ENCODE data around the gene BTK.

The BTK gene

GRCh38 chrX:101393530-101394305, 7.7 kb upstream of the BTK start:
- no peak for DNase-seq (ENCODE audit: low read depth in 2 of 2)

- DNase-seq (ENCODE audit: low read depth in 2 of 2), result no peak
Observed at GRCh38 chrX:101391831-101392230, 5.8 kb upstream of the BTK start.

GRCh38 chrX:101390664-101391525, 4.9 kb upstream of the BTK start, which contains the start of gene RPL36A:
RPL36A (plus strand) TSS chrX:101391011; CDS start chrX:101391044, 33 bp downstream.
- peak; percentile 68 to 77 for DNase-seq (ENCODE audit: low read depth in 2 of 2)

GRCh38 chrX:101388604-101389003, 2.6 kb upstream of the BTK start:
- DNase-seq (ENCODE audit: low read depth in 2 of 2), result no peak

GRCh38 chrX:101386542-101386885, 523 bp upstream of the BTK start:
- no peak for DNase-seq (ENCODE audit: low read depth in 2 of 2)

GRCh38 chrX:101385026-101385684, 836 bp downstream of the BTK start:
- no peak for DNase-seq (ENCODE audit: low read depth in 2 of 2)

GRCh38 chrX:101383679-101384205, 2.2 kb downstream of the BTK start:
- DNase-seq (ENCODE audit: low read depth in 2 of 2), result no peak

GRCh38 chrX:101377547-101377946, 8.4 kb downstream of the BTK start:
- DNase-seq (ENCODE audit: low read depth in 2 of 2), result no peak

GRCh38 chrX:101370888-101371504, 15.0 kb downstream of the BTK start:
- no peak for DNase-seq (ENCODE audit: low read depth in 2 of 2)

GRCh38 chrX:101369687-101370086, 16.3 kb downstream of the BTK start:
- DNase-seq (ENCODE audit: low read depth in 2 of 2), result no peak

- DNase-seq (ENCODE audit: low read depth in 2 of 2), result no peak
Observed at GRCh38 chrX:101368800-101369199, 17.2 kb downstream of the BTK start.

- DNase-seq (ENCODE audit: low read depth in 2 of 2), result no peak
Observed at GRCh38 chrX:101365301-101365795, 20.6 kb downstream of the BTK start.

- DNase-seq (ENCODE audit: low read depth in 2 of 2), result no peak
Observed at GRCh38 chrX:101362757-101363156, 23.2 kb downstream of the BTK start.

- no peak for DNase-seq (ENCODE audit: low read depth in 2 of 2)
Observed at GRCh38 chrX:101362116-101362515, 23.9 kb downstream of the BTK start.

GRCh38 chrX:101360390-101360789, 25.6 kb downstream of the BTK start:
- DNase-seq (ENCODE audit: low read depth in 2 of 2), result no peak

GRCh38 chrX:101359966-101360365, 26.0 kb downstream of the BTK start:
- DNase-seq (ENCODE audit: low read depth in 2 of 2), result no peak

- no peak for DNase-seq (ENCODE audit: low read depth in 2 of 2)
Observed at GRCh38 chrX:101357166-101357795, 28.7 kb downstream of the BTK start.

GRCh38 chrX:101349193-101349562, 36.8 kb downstream of the BTK start:
- DNase-seq (ENCODE audit: low read depth in 2 of 2), result no peak

- peak; percentile 62 to 64 for DNase-seq (ENCODE audit: low read depth in 2 of 2)
Observed at GRCh38 chrX:101348452-101349192, 37.4 kb downstream of the BTK start, which contains the start of gene TIMM8A. TIMM8A (minus strand) TSS chrX:101348742; CDS start chrX:101348664, 78 bp downstream.

- DNase-seq (ENCODE audit: low read depth in 2 of 2), result no peak
Observed at GRCh38 chrX:101347859-101348451, 38.0 kb downstream of the BTK start.
